Jurkat, Clone E6-1 (cell line): Measurements from ENCODE around the gene RAI1.
A peak's percentile ranks its signal among the peaks of the same experiment; 100 is the strongest.

Experiments
- DNase-seq: peaks from one replicate; pipeline ENCODE4 v3.0.0-alpha.2; 2011; ENCODE audit warnings: low read depth, low spot score
- H3K4me3 ChIP-seq: 2 replicates; pipeline ENCODE4 v1.5.1; 2011; ENCODE audit warnings: mild to moderate bottlenecking, low read length, control low read depth, moderate library complexity

Gene RAI1

GRCh38 chr17:17663160-17664063 lies 17.8 kb upstream of the RAI1 start:
- DNase-seq = peak; percentile 86
- H3K4me3 ChIP-seq = 0 out of 2 replicates have a peak overlapping the region, but pooled peaks have one; percentile 15

- no peak overlapping the region for H3K4me3 ChIP-seq
- no peak for DNase-seq
Measured at GRCh38 chr17:17664064-17664452, 17.2 kb upstream of the RAI1 start.

- no peak overlapping the region for H3K4me3 ChIP-seq
- no peak for DNase-seq
Measured at GRCh38 chr17:17665255-17665654, 16.0 kb upstream of the RAI1 start.

GRCh38 chr17:17666111-17666714 lies 15.0 kb upstream of the RAI1 start:
- no peak overlapping the region for H3K4me3 ChIP-seq
- no peak for DNase-seq

GRCh38 chr17:17667231-17667630 lies 14.0 kb upstream of the RAI1 start:
- DNase-seq = no peak
- no peak overlapping the region for H3K4me3 ChIP-seq

- DNase-seq = no peak
- no peak overlapping the region for H3K4me3 ChIP-seq
Measured at GRCh38 chr17:17667947-17668346, 13.3 kb upstream of the RAI1 start.

GRCh38 chr17:17668358-17668757 lies 12.9 kb upstream of the RAI1 start:
- no peak for DNase-seq
- H3K4me3 ChIP-seq = no peak overlapping the region

GRCh38 chr17:17668775-17669579 lies 12.3 kb upstream of the RAI1 start:
- no peak for DNase-seq
- no peak overlapping the region for H3K4me3 ChIP-seq

- DNase-seq = no peak
- H3K4me3 ChIP-seq = no peak overlapping the region
Measured at GRCh38 chr17:17669580-17670235, 11.6 kb upstream of the RAI1 start.

GRCh38 chr17:17670701-17671305 lies 10.5 kb upstream of the RAI1 start:
- no peak overlapping the region for H3K4me3 ChIP-seq
- no peak for DNase-seq

GRCh38 chr17:17671369-17672129 lies 9.7 kb upstream of the RAI1 start:
- DNase-seq = no peak
- no peak overlapping the region for H3K4me3 ChIP-seq

GRCh38 chr17:17672453-17673368 lies 8.5 kb upstream of the RAI1 start:
- DNase-seq = peak; percentile 67
- H3K4me3 ChIP-seq = no peak overlapping the region

GRCh38 chr17:17675416-17675815 lies 5.8 kb upstream of the RAI1 start:
- DNase-seq = no peak
- H3K4me3 ChIP-seq = no peak overlapping the region

- H3K4me3 ChIP-seq = no peak overlapping the region
- no peak for DNase-seq
Measured at GRCh38 chr17:17675925-17676534, 5.2 kb upstream of the RAI1 start.

GRCh38 chr17:17676752-17677151 lies 4.5 kb upstream of the RAI1 start:
- no peak overlapping the region for H3K4me3 ChIP-seq
- DNase-seq = no peak

GRCh38 chr17:17677299-17678040 lies 3.8 kb upstream of the RAI1 start:
- H3K4me3 ChIP-seq = no peak overlapping the region
- DNase-seq = no peak
